Activated CD4-positive, alpha-beta T cell treated with anti-CD3 and anti-CD28 coated beads for 36 hours (primary cell): ENCODE measurements around the gene UBASH3A. TPM values are rescaled to one million over a fixed set of nuclear protein-coding genes. Genes with fewer than 3 reads are reported as not detected.
A peak's percentile ranks its signal among the peaks of the same experiment; 100 is the strongest.
"Not testable (repeated sequence)": the region's sequence is repeated elsewhere in the genome, so short reads cannot be mapped to it uniquely, and the experiment has no call there.

Experiments used
- ATAC-seq: fragments of 200-7000 bp; cut with Tn5 transposase; one replicate; pipeline ENCODE4 v1.10.0; 2021; ENCODE audit warnings: mild to moderate bottlenecking, moderate library complexity
- CTCF ChIA-PET: fragments of 350-600 bp; sonication (Branson Sonifier 250); formaldehyde crosslinking; loops from one replicate; lab custom pipeline; 2021; ENCODE audit warnings: antibody characterized with exemption; lab: Charles Lee
- POLR2A ChIA-PET: fragments of 350-600 bp; sonication (Branson Sonifier 250); formaldehyde crosslinking; loops from one replicate; lab custom pipeline; 2021; ENCODE audit warnings: antibody characterized with exemption, inconsistent platforms; lab: Charles Lee
- DNase-seq: peaks from one replicate; pipeline ENCODE4 v3.0.0-alpha.2; 2020
- H3K27ac Mint-ChIP-seq: one replicate; pipeline ENCODE4 v1.8.0; 2021; ENCODE audit warnings: mixed read lengths
- H3K27me3 Mint-ChIP-seq: one replicate; pipeline ENCODE4 v1.8.0; 2021; ENCODE audit warnings: mixed read lengths
- H3K36me3 Mint-ChIP-seq: one replicate; pipeline ENCODE4 v1.8.0; 2021; ENCODE audit warnings: low read depth, mixed read lengths
- H3K4me1 Mint-ChIP-seq: one replicate; pipeline ENCODE4 v1.8.0; 2021; ENCODE audit warnings: mixed read lengths
- H3K4me3 Mint-ChIP-seq: one replicate; pipeline ENCODE4 v1.8.0; 2021; ENCODE audit warnings: mild to moderate bottlenecking, moderate library complexity, mixed read lengths
- H3K9me3 Mint-ChIP-seq: one replicate; pipeline ENCODE4 v1.8.0; 2021; ENCODE audit warnings: low read depth, mixed read lengths
- intact Hi-C, 2 experiments: fragments of 100-400 bp; cut with DNase I in 1 of 2; cut with micrococcal nuclease in 1 of 2; formaldehyde crosslinking; loops; one replicate each; pipeline versions ENCODE4 v1.14.2 to v1.15.1; 2022 to 2024; cut with DNase I, micrococcal nuclease
- total RNA-seq, 2 experiments: library from RNA; stranded (reverse); gene quantifications; one replicate each; pipeline ENCODE4 v1.2.3, GENCODE V29; 2021

The UBASH3A gene
- total RNA-seq, 2 experiments from 2014 or later = 37.3 to 39.0 TPM

DNA sequence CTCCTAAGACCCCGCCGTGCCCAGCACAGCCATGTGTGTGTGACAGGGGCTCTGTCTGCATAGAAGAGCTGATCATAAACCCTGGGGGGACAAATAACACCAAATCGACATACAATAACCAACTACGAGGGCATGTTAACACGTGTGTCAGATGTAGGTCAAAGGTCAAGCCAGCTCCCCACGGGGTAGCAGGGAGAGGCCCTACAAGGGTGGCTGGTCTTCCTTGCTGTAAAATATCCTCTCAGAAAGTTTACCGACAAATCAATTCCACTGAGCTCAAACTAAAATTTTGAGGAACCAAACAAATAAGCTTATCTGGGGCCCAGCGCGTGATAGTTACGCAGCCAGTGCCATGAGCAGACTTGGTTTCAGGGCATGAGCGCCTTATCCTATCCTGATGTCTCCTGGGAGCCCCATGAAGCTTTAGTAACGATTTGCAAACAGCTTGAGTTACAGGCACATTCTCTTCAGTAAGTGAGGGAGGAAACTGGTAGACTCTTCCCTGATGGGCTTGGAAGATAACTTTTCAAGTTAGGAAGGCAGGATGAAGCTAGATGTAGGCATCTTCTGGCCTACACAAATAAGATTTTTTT, 5.2 kb upstream of the UBASH3A start:
- Mint-ChIP-seq H3K9me3 (peaks cover 9% of the 10 kb centered on the region), H3K4me1 (peaks cover 74% of the 10 kb centered on the region), H3K27ac (peak overlapping the region; percentile 68), H3K4me3 (peak overlapping the region; percentile 3), H3K36me3 (peaks cover 67% of the 10 kb centered on the region), H3K27me3 (no peaks in the 10 kb centered on the region)
- intact Hi-C loops = no loop called here
- DNase-seq = no peak
- ChIA-PET CTCF (interaction anchor here (1.0 to 7.7 kb wide), 3 partner anchors 24 to 160 kb away, joined by 4 to 56 read pairs (median 5); no protein-coding TSS in a partner anchor), POLR2A (interaction anchor here (0.6 to 0.8 kb wide), 2 partner anchors 22 to 397 kb away, joined by 3 to 6 read pairs; no protein-coding TSS in a partner anchor)
- no peak for ATAC-seq

DNA sequence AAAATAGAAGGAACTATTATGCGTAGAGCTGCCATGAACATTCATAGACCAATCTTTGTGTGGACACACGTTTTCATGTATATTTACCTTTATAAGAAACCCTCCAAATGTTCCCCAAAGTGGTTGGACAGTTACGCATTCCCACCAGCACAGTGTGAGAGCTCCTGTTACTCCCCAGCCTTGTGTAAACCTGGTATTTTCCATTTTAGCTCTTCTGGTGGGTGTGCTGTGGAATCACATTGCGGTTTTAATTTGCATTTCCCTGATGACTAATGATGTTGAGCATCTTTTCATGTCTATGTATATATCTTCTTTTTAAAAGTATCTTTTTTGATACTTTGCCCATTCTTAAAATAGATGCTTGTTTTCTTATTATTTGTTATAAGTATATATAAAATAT, 3.2 kb upstream of the UBASH3A start:
- POLR2A ChIA-PET = interaction anchor here (0.7 to 0.8 kb wide), 2 partner anchors 13 to 17 kb away, joined by 3 to 5 read pairs; no protein-coding TSS in a partner anchor
- CTCF ChIA-PET = interaction anchor here (0.7 to 7.7 kb wide), 7 partner anchors 9 to 40 kb away, joined by 3 to 56 read pairs (median 4); no protein-coding TSS in a partner anchor
- Mint-ChIP-seq H3K9me3 (peaks cover 9% of the 10 kb centered on the region), H3K36me3 (peaks cover 75% of the 10 kb centered on the region), H3K4me3 (peak overlapping the region; percentile 48), H3K27me3 (no peaks in the 10 kb centered on the region), H3K27ac (peak overlapping the region; percentile 89), H3K4me1 (peaks cover 58% of the 10 kb centered on the region)
- ATAC-seq (peak; percentile 34), DNase-seq (no peak)
- intact Hi-C loops = loop anchor here (1.0 to 10.0 kb wide), 6 partner anchors 14 to 1327 kb away; partner anchors contain the start of gene MX2 (in 1 of the 2)

DNA sequence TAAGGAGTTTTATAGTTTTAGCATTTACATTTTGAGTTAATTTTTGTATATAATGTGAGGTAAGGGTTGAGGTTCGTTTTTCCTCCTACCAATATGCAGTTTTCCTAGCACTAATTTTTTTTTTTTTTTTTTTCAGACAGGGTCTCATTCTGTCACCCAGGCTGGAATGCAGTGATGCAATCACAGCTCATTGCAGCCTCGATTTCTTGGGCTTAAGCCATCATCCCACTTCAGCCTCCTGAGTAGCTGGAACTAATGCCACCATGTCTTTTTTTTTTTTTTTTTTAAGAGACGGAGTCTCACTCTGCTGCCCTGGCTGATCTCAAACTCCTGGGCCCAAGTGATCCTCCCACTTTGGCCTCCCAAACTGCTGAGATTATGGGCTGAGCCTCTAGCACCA, 2.5 kb upstream of the UBASH3A start:
- Mint-ChIP-seq H3K27me3 (no peaks in the 10 kb centered on the region), H3K9me3 (peaks cover 9% of the 10 kb centered on the region), H3K4me3 (peak overlapping the region; percentile 99), H3K36me3 (peaks cover 76% of the 10 kb centered on the region), H3K27ac (peak overlapping the region; percentile 93), H3K4me1 (peaks cover 56% of the 10 kb centered on the region)
- ChIA-PET CTCF (interaction anchor here (0.9 to 7.7 kb wide), 4 partner anchors 9 to 40 kb away, joined by 3 to 56 read pairs (median 4); no protein-coding TSS in a partner anchor), POLR2A (interaction anchor here (0.7 kb wide), 1 partner anchor 17 kb away, joined by 5 read pairs; no protein-coding TSS in a partner anchor)
- DNase-seq (no peak), ATAC-seq (no peak)
- intact Hi-C loops = loop anchor here (1.0 to 10.0 kb wide), 6 partner anchors 8 to 1326 kb away; partner anchors contain the start of gene MX2 (in 1 of the 2)

DNA sequence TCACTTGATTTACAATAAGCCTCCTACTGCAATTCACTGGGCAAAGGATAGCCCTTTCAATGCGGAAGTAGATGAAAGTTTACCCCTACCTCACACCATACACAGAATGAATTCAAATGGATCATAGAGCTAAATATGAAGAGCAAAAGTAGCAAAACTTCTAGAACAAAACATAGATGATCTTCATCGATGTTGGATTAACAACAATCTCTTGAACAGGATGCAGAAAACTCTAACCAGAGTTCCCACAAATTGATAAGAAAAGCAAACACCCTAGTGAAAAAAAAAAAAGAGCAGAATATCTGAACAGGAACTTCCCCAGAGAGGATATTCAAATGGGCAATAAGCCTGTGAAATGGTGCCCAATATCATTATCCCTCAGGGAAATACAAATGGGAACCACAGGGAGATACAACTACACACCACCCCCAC, 1.9 kb upstream of the UBASH3A start:
- peak overlapping the region; percentile 93 for H3K27ac Mint-ChIP-seq
- POLR2A ChIA-PET = no interaction called here

DNA sequence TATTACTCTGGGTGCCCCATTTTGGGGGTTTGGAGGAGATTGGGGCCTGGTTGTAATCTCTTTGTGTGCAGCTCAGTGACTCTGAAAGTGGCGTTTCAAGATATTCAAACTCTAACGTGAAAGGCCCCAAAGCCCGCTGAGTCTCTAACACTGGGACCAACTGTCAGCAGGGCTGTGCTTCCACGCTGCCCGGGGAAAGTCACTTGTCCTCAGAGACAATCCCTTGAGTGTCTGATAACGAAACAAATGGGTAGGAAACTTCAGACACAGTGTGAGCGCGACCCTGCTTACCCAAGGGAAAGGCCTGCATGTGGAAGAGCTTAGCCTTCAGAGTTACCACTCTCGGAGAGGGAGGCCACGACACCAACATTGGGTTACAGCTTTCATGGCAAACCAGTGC, 837 bp downstream of the UBASH3A start:
- Mint-ChIP-seq H3K4me1 (peaks cover 54% of the 10 kb centered on the region), H3K36me3 (peaks cover 70% of the 10 kb centered on the region), H3K27me3 (no peaks in the 10 kb centered on the region), H3K9me3 (peaks cover 9% of the 10 kb centered on the region), H3K27ac (peak overlapping the region; percentile 98), H3K4me3 (peak overlapping the region; percentile 99)
- no peak for ATAC-seq
- DNase-seq = peak; percentile 54
- ChIA-PET POLR2A (interaction anchor here (0.6 to 4.0 kb wide), 6 partner anchors 9 to 123 kb away, joined by 5 to 19 read pairs (median 12); no protein-coding TSS in a partner anchor), CTCF (interaction anchor here (0.5 to 7.7 kb wide), 13 partner anchors 11 to 413 kb away, joined by 3 to 56 read pairs (median 3); partner anchors contain the start of gene ABCG1)
- intact Hi-C loops = loop anchor here (5.0 to 10.0 kb wide), 4 partner anchors 48 to 1323 kb away; partner anchors contain the start of gene MX2 (in 1 of the 2)

More for the DNA sequence above, 1.9 kb upstream of the UBASH3A start:
- Mint-ChIP-seq H3K27me3 (no peaks in the 10 kb centered on the region), H3K4me1 (peaks cover 59% of the 10 kb centered on the region), H3K36me3 (peaks cover 79% of the 10 kb centered on the region), H3K4me3 (peak overlapping the region; percentile 99), H3K9me3 (peaks cover 9% of the 10 kb centered on the region)
- DNase-seq = no peak
- CTCF ChIA-PET = interaction anchor here (1.3 to 7.7 kb wide), 2 partner anchors 12 to 21 kb away, joined by 5 to 56 read pairs; no protein-coding TSS in a partner anchor
- intact Hi-C loops = loop anchor here (1.0 to 10.0 kb wide), 6 partner anchors 9 to 1325 kb away; partner anchors contain the start of gene MX2 (in 1 of the 2)
- no peak for ATAC-seq

DNA sequence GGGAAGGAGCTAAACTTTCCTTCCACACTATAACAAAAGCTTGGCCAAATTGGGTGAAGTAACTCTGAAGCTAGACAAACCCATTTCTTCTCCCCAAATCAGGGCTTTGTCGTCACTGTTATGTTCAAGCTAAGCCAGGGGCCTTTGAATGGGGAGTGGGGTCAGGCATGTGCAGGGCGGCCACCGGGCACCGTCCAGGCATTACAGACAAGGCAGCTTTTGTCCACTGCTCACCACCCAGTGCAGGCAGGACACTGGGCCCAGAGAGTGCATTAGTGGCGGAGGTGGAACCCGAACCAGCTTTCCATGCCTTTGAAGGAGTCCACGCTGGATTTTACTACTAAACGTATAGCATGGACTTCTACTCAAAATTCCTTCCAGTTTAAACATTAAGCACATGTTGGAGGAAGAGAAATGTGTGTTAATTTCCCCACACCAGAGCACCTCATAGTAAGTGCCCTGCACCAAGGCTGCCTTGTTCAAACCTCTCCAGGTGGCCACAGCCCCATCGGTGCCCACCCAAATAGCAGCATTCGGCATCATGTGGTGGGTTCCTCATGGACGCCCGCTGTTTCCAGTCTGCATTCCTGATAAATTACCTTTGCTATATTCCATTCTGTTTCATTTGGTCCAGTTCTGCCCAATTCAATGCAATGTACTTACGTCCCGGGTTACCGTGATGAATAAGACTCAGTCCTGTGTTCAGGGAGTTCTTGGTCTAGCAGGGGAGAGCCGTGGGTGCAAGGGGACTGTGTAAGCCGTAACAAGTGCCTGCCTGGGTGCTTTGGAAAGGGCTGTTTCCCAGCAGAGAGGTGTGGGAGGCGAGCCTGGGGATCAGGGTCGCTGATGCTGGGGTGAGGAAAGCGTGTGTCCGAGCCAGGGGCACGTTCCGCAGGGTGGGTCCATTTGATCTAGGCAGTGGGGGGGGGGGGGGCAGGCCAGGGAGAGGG, 1.6 kb downstream of the UBASH3A start:
- peak; percentile 16 for ATAC-seq

DNA sequence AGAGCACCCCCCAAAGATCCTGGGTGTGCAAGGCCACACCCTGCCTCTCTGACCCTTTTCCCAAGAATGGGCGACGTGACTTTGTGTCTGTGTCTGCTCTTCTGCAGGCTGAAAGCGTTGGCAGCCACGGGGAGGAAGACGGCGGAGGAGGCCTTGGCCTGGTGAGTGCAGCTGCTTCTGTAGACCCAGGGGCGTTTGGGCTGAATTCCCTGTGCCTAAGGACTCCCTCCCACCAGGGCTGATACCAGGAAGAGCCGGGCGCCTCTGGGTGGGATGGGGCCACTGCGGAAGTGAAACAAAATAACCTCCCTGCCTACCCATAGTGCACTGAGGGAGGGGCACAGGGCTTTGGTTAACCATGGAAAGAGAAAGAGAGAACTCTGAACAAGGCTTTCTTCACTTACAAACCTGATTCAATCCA, 2.5 kb downstream of the UBASH3A start:
- ATAC-seq (peak; percentile 75), DNase-seq (peak; percentile 85)
- Mint-ChIP-seq H3K9me3 (peaks cover 9% of the 10 kb centered on the region), H3K4me3 (peak overlapping the region; percentile 99), H3K27me3 (no peaks in the 10 kb centered on the region), H3K4me1 (peaks cover 42% of the 10 kb centered on the region), H3K36me3 (peaks cover 66% of the 10 kb centered on the region), H3K27ac (peak overlapping the region; percentile 98)
- POLR2A ChIA-PET = interaction anchor here (4.0 kb wide), 1 partner anchor 15 kb away, joined by 15 read pairs; no protein-coding TSS in a partner anchor
- CTCF ChIA-PET = interaction anchor here (0.6 kb wide), 2 partner anchors 17 to 68 kb away, joined by 3 read pairs; no protein-coding TSS in a partner anchor
- intact Hi-C loops = loop anchor here (1.0 to 10.0 kb wide), 10 partner anchors 9 to 1041 kb away; partner anchors contain the start of genes MX2 (in 1 of the 2) and SLC37A1 (in 1 of the 2)

More for the DNA sequence above, 1.6 kb downstream of the UBASH3A start:
- H3K4me3 Mint-ChIP-seq = peak overlapping the region; percentile 99
- peak; percentile 61 for DNase-seq
- H3K4me1 Mint-ChIP-seq = peaks cover 49% of the 10 kb centered on the region
- peaks cover 9% of the 10 kb centered on the region for H3K9me3 Mint-ChIP-seq
- ChIA-PET CTCF (interaction anchor here (0.6 to 7.7 kb wide), 8 partner anchors 10 to 187 kb away, joined by 3 to 56 read pairs (median 4); partner anchors contain the start of genes ABCG1 and TFF1), POLR2A (interaction anchor here (0.9 to 4.0 kb wide), 5 partner anchors 10 to 122 kb away, joined by 3 to 19 read pairs (median 15); no protein-coding TSS in a partner anchor)
- intact Hi-C loops = loop anchor here (1.0 to 10.0 kb wide), 10 partner anchors 10 to 1041 kb away; partner anchors contain the start of genes MX2 (in 1 of the 2) and SLC37A1 (in 1 of the 2)
- peaks cover 69% of the 10 kb centered on the region for H3K36me3 Mint-ChIP-seq
- H3K27me3 Mint-ChIP-seq = no peaks in the 10 kb centered on the region
- peak overlapping the region; percentile 98 for H3K27ac Mint-ChIP-seq

DNA sequence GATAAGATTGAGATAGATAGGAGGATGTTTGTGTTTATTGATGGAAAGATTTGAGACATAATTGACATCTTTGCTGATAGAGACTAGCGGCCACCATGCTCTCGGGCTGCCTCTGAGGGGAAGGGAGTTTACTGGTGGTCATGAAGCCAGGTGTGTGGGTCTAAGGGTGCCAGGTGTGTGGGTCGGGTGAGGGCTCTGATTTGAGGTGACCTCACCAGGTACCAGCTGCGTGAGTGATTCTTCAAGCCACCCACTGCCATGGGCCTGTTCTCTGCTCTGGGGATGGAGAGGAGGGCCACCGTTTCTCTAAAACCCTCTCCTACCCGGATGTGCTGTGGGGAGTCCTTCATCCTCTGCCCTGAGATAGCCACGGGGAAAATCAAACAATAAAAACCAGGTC, 3.2 kb downstream of the UBASH3A start:
- DNase-seq = no peak
- intact Hi-C loops = loop anchor here (1.0 to 10.0 kb wide), 10 partner anchors 8 to 1042 kb away; partner anchors contain the start of genes MX2 (in 1 of the 2) and SLC37A1 (in 1 of the 2)
- ChIA-PET CTCF (no interaction called here), POLR2A (interaction anchor here (4.0 kb wide), 1 partner anchor 14 kb away, joined by 15 read pairs; no protein-coding TSS in a partner anchor)
- no peak for ATAC-seq
- Mint-ChIP-seq H3K27ac (peak overlapping the region; percentile 98), H3K27me3 (no peaks in the 10 kb centered on the region), H3K36me3 (peaks cover 60% of the 10 kb centered on the region), H3K4me1 (peaks cover 36% of the 10 kb centered on the region), H3K9me3 (peaks cover 4% of the 10 kb centered on the region), H3K4me3 (peak overlapping the region; percentile 99)

DNA sequence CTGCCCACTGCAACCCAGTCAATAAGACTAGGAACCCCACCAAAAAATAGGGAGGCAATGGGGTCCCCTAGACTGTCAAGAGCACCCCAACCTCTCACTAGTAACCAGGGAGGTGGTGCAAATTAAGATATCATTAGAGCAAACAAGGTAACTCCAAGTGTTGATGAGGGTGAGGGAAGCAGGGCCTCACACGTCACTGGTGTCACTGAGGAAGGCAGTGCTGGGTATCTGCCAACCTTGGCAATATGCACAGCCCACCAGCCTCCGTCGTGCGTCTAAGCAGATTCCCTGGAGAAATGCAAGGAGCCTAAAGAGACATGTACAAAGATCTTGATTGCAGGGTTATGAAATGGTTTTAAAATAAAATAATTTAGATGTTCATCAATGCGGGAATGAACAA, 3.8 kb downstream of the UBASH3A start:
- ChIA-PET POLR2A (no interaction called here), CTCF (no interaction called here)
- peaks cover 55% of the 10 kb centered on the region for H3K36me3 Mint-ChIP-seq
- peak overlapping the region; percentile 99 for H3K4me3 Mint-ChIP-seq
- no peak for DNase-seq
- ATAC-seq = no peak
- no peaks in the 10 kb centered on the region for H3K27me3 Mint-ChIP-seq
- no peaks in the 10 kb centered on the region for H3K9me3 Mint-ChIP-seq
- H3K27ac Mint-ChIP-seq = peak overlapping the region; percentile 98
- intact Hi-C loops = loop anchor here (2.0 to 10.0 kb wide), 7 partner anchors 15 to 1043 kb away; partner anchors contain the start of genes MX2 (in 1 of the 2) and SLC37A1 (in 1 of the 2)
- peaks cover 31% of the 10 kb centered on the region for H3K4me1 Mint-ChIP-seq

DNA sequence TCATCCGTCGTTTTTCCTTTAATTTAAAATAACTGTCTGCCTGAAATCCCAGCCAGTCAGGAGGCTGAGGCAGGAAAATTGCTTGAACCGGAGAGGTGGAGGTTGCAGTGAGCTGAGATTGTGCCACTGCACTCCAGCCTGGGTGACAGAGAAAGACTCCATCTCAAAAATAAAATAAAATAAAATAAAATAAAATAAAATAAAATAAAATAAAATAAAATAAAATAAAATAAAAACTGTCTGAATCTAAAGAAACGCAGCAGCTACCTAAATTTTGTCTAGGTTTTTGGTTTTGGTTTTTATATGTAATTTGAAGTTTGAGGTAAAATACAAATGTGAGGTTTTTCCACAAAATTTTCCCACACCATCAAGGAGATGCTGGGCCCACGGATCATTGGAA, 5.0 kb downstream of the UBASH3A start:
- H3K27me3 Mint-ChIP-seq, ATAC-seq, DNase-seq, H3K9me3 Mint-ChIP-seq, POLR2A ChIA-PET: not testable (repeated sequence)
- intact Hi-C loops = loop anchor here (5.0 to 10.0 kb wide), 4 partner anchors 36 to 1044 kb away; partner anchors contain the start of genes MX2 (in 1 of the 2) and SLC37A1 (in 1 of the 2)
- peaks cover 53% of the 10 kb centered on the region for H3K36me3 Mint-ChIP-seq
- H3K27ac Mint-ChIP-seq = peak overlapping the region; percentile 86
- H3K4me1 Mint-ChIP-seq = peaks cover 25% of the 10 kb centered on the region
- CTCF ChIA-PET = interaction anchor here (1.6 to 2.1 kb wide), 2 partner anchors 10 to 14 kb away, joined by 5 to 10 read pairs; no protein-coding TSS in a partner anchor
- peak overlapping the region; percentile 42 for H3K4me3 Mint-ChIP-seq
